Measurements from ENCODE around the gene PRKAR1B. TPM values are rescaled to one million over a fixed set of nuclear protein-coding genes. Genes with fewer than 3 reads are reported as not detected.
A peak's percentile ranks its signal among the peaks of the same experiment; 100 is the strongest.
"Not testable (repeated sequence)": the region's sequence is repeated elsewhere in the genome, so short reads cannot be mapped to it uniquely, and the experiment has no call there.

Gene PRKAR1B
- total RNA-seq, 1 experiment from 2014 or later: 24.8 TPM

- BruUV-seq (replicated peaks): no TSS peak
- Mint-ChIP-seq H3K4me3 (ENCODE audit: low read depth, unreplicated experiment) (no peak overlapping the region), H3K36me3 (ENCODE audit: insufficient read depth, unreplicated experiment) (peaks cover 51% of the 10 kb centered on the region), H3K27me3 (ENCODE audit: unreplicated experiment) (no peaks in the 10 kb centered on the region), H3K9me3 (ENCODE audit: low read depth, unreplicated experiment) (no peaks in the 10 kb centered on the region), H3K27ac (ENCODE audit: unreplicated experiment) (no peak overlapping the region), H3K4me1 (ENCODE audit: low read depth, unreplicated experiment) (peaks cover 10% of the 10 kb centered on the region)
- CTCF ChIA-PET: no interaction called here
- no peak for TF ChIP-seq CTCF (IDR thresholded peaks at IDR 0.05; ENCODE audit: unreplicated experiment)
- intact Hi-C loops (cut with micrococcal nuclease; ENCODE audit: unreplicated experiment): no loop called here
- DNase-seq: no peak
Observed at GRCh38 chr7:744854-745430, 17.9 kb upstream of the PRKAR1B start.

GRCh38 chr7:744128-744520, 17.0 kb upstream of the PRKAR1B start:
- CTCF ChIA-PET: interaction anchor here (0.6 kb wide), 1 partner anchor 233 kb away, joined by 3 read pairs; no protein-coding TSS in a partner anchor
- H3K36me3 Mint-ChIP-seq (ENCODE audit: insufficient read depth, unreplicated experiment): peaks cover 44% of the 10 kb centered on the region
- DNase-seq; intact Hi-C loops (cut with micrococcal nuclease; ENCODE audit: unreplicated experiment); H3K9me3 Mint-ChIP-seq (ENCODE audit: low read depth, unreplicated experiment); H3K4me1 Mint-ChIP-seq (ENCODE audit: low read depth, unreplicated experiment); H3K27ac Mint-ChIP-seq (ENCODE audit: unreplicated experiment); BruUV-seq (replicated peaks); H3K4me3 Mint-ChIP-seq (ENCODE audit: low read depth, unreplicated experiment); H3K27me3 Mint-ChIP-seq (ENCODE audit: unreplicated experiment): not testable (repeated sequence)

- H3K27ac Mint-ChIP-seq (ENCODE audit: unreplicated experiment); H3K4me3 Mint-ChIP-seq (ENCODE audit: low read depth, unreplicated experiment); H3K27me3 Mint-ChIP-seq (ENCODE audit: unreplicated experiment); H3K9me3 Mint-ChIP-seq (ENCODE audit: low read depth, unreplicated experiment); H3K4me1 Mint-ChIP-seq (ENCODE audit: low read depth, unreplicated experiment); BruUV-seq (replicated peaks); intact Hi-C loops (cut with micrococcal nuclease; ENCODE audit: unreplicated experiment): not testable (repeated sequence)
- CTCF ChIA-PET: interaction anchor here (0.6 kb wide), 1 partner anchor 234 kb away, joined by 3 read pairs; no protein-coding TSS in a partner anchor
- peak; percentile 53 for DNase-seq
- H3K36me3 Mint-ChIP-seq (ENCODE audit: insufficient read depth, unreplicated experiment): peaks cover 40% of the 10 kb centered on the region
Observed at GRCh38 chr7:743341-744127, 16.5 kb upstream of the PRKAR1B start.

- intact Hi-C loops (cut with micrococcal nuclease; ENCODE audit: unreplicated experiment): no loop called here
- no peak overlapping the region for H3K4me3 Mint-ChIP-seq (ENCODE audit: low read depth, unreplicated experiment)
- TF ChIP-seq CTCF (IDR thresholded peaks at IDR 0.05; ENCODE audit: unreplicated experiment): no peak
- no peaks in the 10 kb centered on the region for H3K9me3 Mint-ChIP-seq (ENCODE audit: low read depth, unreplicated experiment)
- H3K27ac Mint-ChIP-seq (ENCODE audit: unreplicated experiment): no peak overlapping the region
- H3K4me1 Mint-ChIP-seq (ENCODE audit: low read depth, unreplicated experiment): peaks cover 10% of the 10 kb centered on the region
- peaks cover 36% of the 10 kb centered on the region for H3K36me3 Mint-ChIP-seq (ENCODE audit: insufficient read depth, unreplicated experiment)
- no peak for DNase-seq
- BruUV-seq (replicated peaks): TSS peak; percentile 19
- H3K27me3 Mint-ChIP-seq (ENCODE audit: unreplicated experiment): no peaks in the 10 kb centered on the region
- CTCF ChIA-PET: no interaction called here
Observed at GRCh38 chr7:742791-743190, 15.7 kb upstream of the PRKAR1B start.

- Mint-ChIP-seq H3K27ac (ENCODE audit: unreplicated experiment) (no peak overlapping the region), H3K4me1 (ENCODE audit: low read depth, unreplicated experiment) (peaks cover 10% of the 10 kb centered on the region), H3K9me3 (ENCODE audit: low read depth, unreplicated experiment) (no peaks in the 10 kb centered on the region), H3K4me3 (ENCODE audit: low read depth, unreplicated experiment) (no peak overlapping the region), H3K36me3 (ENCODE audit: insufficient read depth, unreplicated experiment) (peaks cover 36% of the 10 kb centered on the region), H3K27me3 (ENCODE audit: unreplicated experiment) (no peaks in the 10 kb centered on the region)
- intact Hi-C loops (cut with micrococcal nuclease; ENCODE audit: unreplicated experiment): no loop called here
- CTCF ChIA-PET: no interaction called here
- TF ChIP-seq CTCF (IDR thresholded peaks at IDR 0.05; ENCODE audit: unreplicated experiment): no peak
- no peak for DNase-seq
- BruUV-seq (replicated peaks): no TSS peak
Observed at GRCh38 chr7:741850-742249, 14.8 kb upstream of the PRKAR1B start.
